PC-3 (cell line): ENCODE data around the gene OR51T1. TPM values are rescaled to one million over a fixed set of nuclear protein-coding genes. Genes with fewer than 3 reads are reported as not detected.

ENCODE experiments used
- ATAC-seq: fragments of 200-7000 bp; cut with Tn5 transposase; 2 replicates; pipeline ENCODE4 v1.9.1; 2020; ENCODE audit warnings: mild to moderate bottlenecking, moderate library complexity
- BruUV-seq: library from RNA; stranded (reverse); fragments of 400-500 nt; replicated peaks from 2 replicates; lab custom pipeline; 2021; lab: Mats Ljungman, UMichigan
- CTCF ChIA-PET: fragments of 300-600 bp; sonication (Branson Sonifier 250); formaldehyde crosslinking; loops from one replicate; lab custom pipeline; 2022; ENCODE audit warnings: antibody characterized with exemption; lab: Charles Lee
- POLR2A ChIA-PET: fragments of 300-600 bp; sonication (Branson Sonifier 250); formaldehyde crosslinking; loops from one replicate; lab custom pipeline; 2022; ENCODE audit warnings: antibody characterized with exemption; ENCODE audit not compliant: unreplicated experiment; lab: Charles Lee
- DNase-seq: peaks from one replicate; pipeline ENCODE4 v3.0.0-alpha.2; 2015
- H2AFZ ChIP-seq: fragments of 300-600 bp; sonication (generic); 2 replicates; pipeline ENCODE4 v1.6.0; 2016; ENCODE audit warnings: antibody characterized with exemption, low read length
- H3F3A ChIP-seq: fragments of 300-600 bp; sonication (generic); one replicate; pipeline ENCODE4 v1.6.0; 2017; ENCODE audit warnings: antibody characterized with exemption, low read length, control low read depth, mild to moderate bottlenecking; ENCODE audit not compliant: unreplicated experiment
- H3K27ac ChIP-seq: fragments of 300-600 bp; sonication (generic); 2 replicates; pipeline ENCODE4 v1.5.1; 2016; ENCODE audit warnings: mild to moderate bottlenecking, low read length
- H3K27me3 ChIP-seq: fragments of 300-600 bp; sonication (generic); 2 replicates; pipeline ENCODE4 v1.6.1; 2016; ENCODE audit warnings: low read length, mixed read lengths
- H3K36me3 ChIP-seq: fragments of 300-600 bp; sonication (generic); 2 replicates; pipeline ENCODE4 v1.6.1; 2016; ENCODE audit warnings: low read depth, mixed run types, low read length, mixed read lengths
- H3K4me1 ChIP-seq: fragments of 300-600 bp; sonication (generic); 2 replicates; pipeline ENCODE4 v1.5.1; 2016; ENCODE audit warnings: low read length; ENCODE audit not compliant: insufficient read depth
- H3K4me2 ChIP-seq: fragments of 300-600 bp; sonication (generic); 2 replicates; pipeline ENCODE4 v1.6.0; 2016; ENCODE audit warnings: low read length
- H3K4me3 ChIP-seq: fragments of 300-600 bp; sonication (generic); 2 replicates; pipeline ENCODE4 v1.5.1; 2016; ENCODE audit warnings: mild to moderate bottlenecking, low read length, mixed read lengths
- H3K79me2 ChIP-seq: fragments of 300-600 bp; sonication (generic); 2 replicates; pipeline ENCODE4 v1.6.1; 2017; ENCODE audit warnings: low read length, mixed read lengths
- H3K9ac ChIP-seq: fragments of 300-600 bp; sonication (generic); 2 replicates; pipeline ENCODE4 v1.6.0; 2016; ENCODE audit warnings: mild to moderate bottlenecking, low read length
- H3K9me2 ChIP-seq: fragments of 300-600 bp; sonication (generic); replicated peaks from 2 replicates; pipeline ENCODE4 v1.6.1; 2016; ENCODE audit warnings: mixed run types, low read length, mixed read lengths
- H3K9me3 ChIP-seq: fragments of 300-600 bp; sonication (generic); 2 replicates; pipeline ENCODE4 v1.6.1; 2016; ENCODE audit warnings: low read length, mixed read lengths
- H4K20me1 ChIP-seq: fragments of 300-600 bp; sonication (generic); 2 replicates; pipeline ENCODE4 v1.6.1; 2016; ENCODE audit warnings: low read length, mixed read lengths
- CTCF ChIP-seq: fragments of 300-600 bp; sonication (generic); conservative IDR thresholded peaks from 2 replicates; pipeline ENCODE4 v1.5.1; 2017; ENCODE audit warnings: antibody characterized with exemption, low read depth, mild to moderate bottlenecking, low read length
- EZH2 ChIP-seq: fragments of 300-600 bp; sonication (generic); IDR thresholded peaks from one replicate; pipeline ENCODE4 v1.6.1; 2017; ENCODE audit warnings: antibody characterized with exemption, mild to moderate bottlenecking, low read length; ENCODE audit not compliant: unreplicated experiment
- EZH2phosphoT487 ChIP-seq: fragments of 300-600 bp; sonication (generic); IDR thresholded peaks from 2 replicates; pipeline ENCODE4 v1.6.1; 2018; ENCODE audit warnings: mild to moderate bottlenecking, antibody characterized with exemption, low read length, borderline replicate concordance
- intact Hi-C: fragments of 100-400 bp; cut with micrococcal nuclease; formaldehyde crosslinking; loops from 2 replicates; pipeline ENCODE4 v1.9.0; 2023
- total RNA-seq: library from RNA; depleted of rRNA; stranded (reverse); fragments of >200 nt; gene quantifications from 2 replicates; pipeline ENCODE4 v1.2.3, GENCODE V29; 2014; rRNA removed

The OR51T1 gene
- total RNA-seq, 1 experiment from 2014 or later: not detected

- no peak overlapping the region for H2AFZ ChIP-seq
- no peak overlapping the region for H3K4me2 ChIP-seq
- TF ChIP-seq EZH2phosphoT487: no peak
- TF ChIP-seq EZH2: no peak
- TF ChIP-seq CTCF: no peak
- H3K9ac ChIP-seq: no peak overlapping the region
- no peaks in the 10 kb centered on the region for H3K9me3 ChIP-seq
- H3F3A ChIP-seq: no peaks in the 10 kb centered on the region
- H3K4me3 ChIP-seq: no peak overlapping the region
- H4K20me1 ChIP-seq: no peaks in the 10 kb centered on the region
- no peaks in the 10 kb centered on the region for H3K36me3 ChIP-seq
- no peaks in the 10 kb centered on the region for H3K79me2 ChIP-seq
- H3K4me1 ChIP-seq: no peaks in the 10 kb centered on the region
- intact Hi-C loops: no loop called here
- ATAC-seq: no peak
- no peaks in the 10 kb centered on the region for H3K9me2 ChIP-seq
- no peak overlapping the region for H3K27ac ChIP-seq
- CTCF ChIA-PET: no interaction called here
- no TSS peak for BruUV-seq
- DNase-seq: no peak
- POLR2A ChIA-PET: no interaction called here
- no peaks in the 10 kb centered on the region for H3K27me3 ChIP-seq
Observed at GRCh38 chr11:4926608-4927007, 44.9 kb downstream of the OR51T1 start.

Other genes starting within 250 kb of the OR51T1 start
- gene OR51D1, start 244.4 kb upstream of the OR51T1 start, total RNA-seq: not detected in 2 replicates
- gene OR51E1, start 237.9 kb upstream of the OR51T1 start, total RNA-seq: not detected in 2 replicates
- not detected in 2 replicates for gene OR51E2, start 184.0 kb upstream of the OR51T1 start, total RNA-seq
- gene MMP26, start 177.1 kb upstream of the OR51T1 start, total RNA-seq: not detected in 2 replicates
- not detected in 2 replicates for gene OR51F1, start 112.0 kb upstream of the OR51T1 start, total RNA-seq
- not detected in 2 replicates for gene OR52R1, start 77.5 kb upstream of the OR51T1 start, total RNA-seq
- not detected in 2 replicates for gene OR51F2, start 60.6 kb upstream of the OR51T1 start, total RNA-seq
- gene OR51S1, start 32.7 kb upstream of the OR51T1 start, total RNA-seq: not detected in 2 replicates
- not detected in 2 replicates for gene OR51A7, start 21.9 kb downstream of the OR51T1 start, total RNA-seq
- not detected in 2 replicates for gene OR51G2, start 37.5 kb downstream of the OR51T1 start, total RNA-seq
- gene OR51G1, start 42.4 kb downstream of the OR51T1 start, total RNA-seq: not detected in 2 replicates
- not detected in 2 replicates for gene OR51A4, start 65.7 kb downstream of the OR51T1 start, total RNA-seq
- not detected in 2 replicates for gene OR51A2, start 73.8 kb downstream of the OR51T1 start, total RNA-seq
- gene OR51L1, start 113.0 kb downstream of the OR51T1 start, total RNA-seq: not detected in 2 replicates
- not detected in 2 replicates for gene OR52J3, start 164.6 kb downstream of the OR51T1 start, total RNA-seq
- not detected in 2 replicates for gene OR52E2, start 177.7 kb downstream of the OR51T1 start, total RNA-seq
- not detected in 2 replicates for gene OR52E1, start 187.7 kb downstream of the OR51T1 start, total RNA-seq